HG03139 (cell line): ENCODE measurements around the gene OXNAD1.

ENCODE experiments used
- ATAC-seq: cut with Tn5 transposase; IDR thresholded peaks from one replicate; pipeline ENCODE4 v1.9.1; 2021; ENCODE audit not compliant: unreplicated experiment

Gene OXNAD1

DNA sequence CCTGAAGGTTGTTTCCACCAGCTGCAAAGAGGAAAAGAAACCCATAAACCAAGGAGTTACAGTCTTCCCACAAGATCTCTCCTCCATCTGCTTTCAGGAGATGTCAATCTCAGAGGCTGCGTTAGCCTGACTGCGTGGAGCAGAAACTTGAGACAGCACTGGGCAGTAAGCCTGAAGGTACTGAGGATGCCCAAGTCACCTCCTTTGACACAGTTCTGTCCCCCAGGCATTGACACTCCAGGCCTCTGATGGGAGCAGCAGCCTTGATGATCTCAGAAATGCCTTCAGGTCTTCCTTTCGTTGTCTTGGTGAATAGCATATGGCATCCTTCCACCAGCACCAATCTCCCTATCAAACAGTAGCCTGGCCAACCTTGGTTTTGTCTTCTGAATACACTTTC is 89.3 kb downstream of the OXNAD1 start:
- ATAC-seq, result no peak
